ENCODE measurements around the gene SEPTIN8. TPM values are rescaled to one million over a fixed set of nuclear protein-coding genes. Genes with fewer than 3 reads are reported as not detected.

Gene SEPTIN8
- total RNA-seq, 1 donor from 2014 or later, result 27.2 TPM

- H3K4me1 ChIP-seq, result peaks cover 14% of the 10 kb centered on the region
- H3K9me3 ChIP-seq (replicated peaks), result no peaks in the 10 kb centered on the region
- intact Hi-C loops (cut with micrococcal nuclease), result no loop called here
- DNase-seq, result no peak
- H3K27ac ChIP-seq (replicated peaks), result no peak overlapping the region
- no peaks in the 10 kb centered on the region for H3K27me3 ChIP-seq (ENCODE audit: low read depth)
- no peak overlapping the region for H3K4me3 ChIP-seq
- no peaks in the 10 kb centered on the region for H3K36me3 ChIP-seq
- peak; percentile 45 for TF ChIP-seq CTCF (IDR thresholded peaks at IDR 0.05; ENCODE audit: borderline replicate concordance)
Measured at GRCh38 chr5:132714456-132715307, 62.4 kb downstream of the SEPTIN8 start.

- DNase-seq, result no peak
- TF ChIP-seq CTCF (IDR thresholded peaks at IDR 0.05; ENCODE audit: borderline replicate concordance), result no peak
- Histone ChIP-seq H3K4me3 (no peak overlapping the region), H3K36me3 (peaks cover 7% of the 10 kb centered on the region), H3K4me1 (no peaks in the 10 kb centered on the region), H3K27me3 (ENCODE audit: low read depth) (no peaks in the 10 kb centered on the region), H3K27ac (replicated peaks) (no peak overlapping the region), H3K9me3 (replicated peaks) (no peaks in the 10 kb centered on the region)
- intact Hi-C loops (cut with micrococcal nuclease), result no loop called here
Measured at GRCh38 chr5:132708645-132709044, 68.4 kb downstream of the SEPTIN8 start.

GRCh38 chr5:132704875-132705274, 72.2 kb downstream of the SEPTIN8 start:
- intact Hi-C loops (cut with micrococcal nuclease), result no loop called here
- no peak overlapping the region for H3K27ac ChIP-seq (replicated peaks)
- no peak overlapping the region for H3K4me3 ChIP-seq
- H3K9me3 ChIP-seq (replicated peaks), result no peaks in the 10 kb centered on the region
- no peaks in the 10 kb centered on the region for H3K4me1 ChIP-seq
- no peak for DNase-seq
- H3K36me3 ChIP-seq, result peaks cover 41% of the 10 kb centered on the region
- H3K27me3 ChIP-seq (ENCODE audit: low read depth), result no peaks in the 10 kb centered on the region
- TF ChIP-seq CTCF (IDR thresholded peaks at IDR 0.05; ENCODE audit: borderline replicate concordance), result no peak

Other genes with a start within 250 kb of the SEPTIN8 start
- not detected for gene IL5, start 233.7 kb downstream of the SEPTIN8 start, total RNA-seq
- gene RAD50, start 220.3 kb downstream of the SEPTIN8 start, total RNA-seq, result 33.4 TPM
- gene IL13, start 119.1 kb downstream of the SEPTIN8 start, total RNA-seq, result not detected
- not detected for gene IL4, start 103.2 kb downstream of the SEPTIN8 start, total RNA-seq
- 11.9 TPM for gene KIF3A, start 39.7 kb downstream of the SEPTIN8 start, total RNA-seq
- gene CCNI2, start 29.8 kb downstream of the SEPTIN8 start, total RNA-seq, result 0.08 TPM
- not detected for gene SOWAHA, start 36.1 kb upstream of the SEPTIN8 start, total RNA-seq
- 4.9 TPM for gene SHROOM1, start 53.4 kb upstream of the SEPTIN8 start, total RNA-seq
- 0.52 TPM for gene GDF9, start 89.2 kb upstream of the SEPTIN8 start, total RNA-seq
- 1,839 TPM for gene UQCRQ, start 89.4 kb upstream of the SEPTIN8 start, total RNA-seq
- gene LEAP2, start 96.4 kb upstream of the SEPTIN8 start, total RNA-seq, result 1.9 TPM
- 32.1 TPM for gene AFF4, start 186.4 kb upstream of the SEPTIN8 start, total RNA-seq
- 18.7 TPM for gene ZCCHC10, start 249.3 kb upstream of the SEPTIN8 start, total RNA-seq